ENCODE results near the gene MTOR.

- TF ChIP-seq GATA2 (IDR thresholded peaks at IDR 0.05; ENCODE audit: low read depth, low read length) = no peak
- TF ChIP-seq GATA3 (IDR thresholded peaks at IDR 0.05; ENCODE audit: low read depth, low read length) = no peak
These were observed 127.5 kb downstream of the MTOR start for GRCh38 chr1:11134898-11135266.
